Stimulated activated CD8-positive, alpha-beta memory T cell treated with anti-CD3 and anti-CD28 coated beads, Interleukin-12 subunit alpha, Interleukin-12 subunit beta, amount 100 ng/mL, for 24 hours (primary cell): Measurements from ENCODE around the gene OR6C4.
"Not testable (repeated sequence)": the region's sequence is repeated elsewhere in the genome, so short reads cannot be mapped to it uniquely, and the experiment has no call there.

Experiments
- DNase-seq: peaks from one replicate; pipeline ENCODE4 v3.0.0-alpha.2; 2020; ENCODE audit errors: extremely low read depth

Gene OR6C4

GRCh38 chr12:55549302-55549701 lies at the start of gene OR6C4:
Gene OR6C4, plus strand, starts transcription at chr12:55549602. Its CDS starts 1,625 bp downstream, at chr12:55551227.
- DNase-seq = no peak

- DNase-seq = no peak
Measured at GRCh38 chr12:55499810-55500252, 49.6 kb upstream of the OR6C4 start.

DNA sequence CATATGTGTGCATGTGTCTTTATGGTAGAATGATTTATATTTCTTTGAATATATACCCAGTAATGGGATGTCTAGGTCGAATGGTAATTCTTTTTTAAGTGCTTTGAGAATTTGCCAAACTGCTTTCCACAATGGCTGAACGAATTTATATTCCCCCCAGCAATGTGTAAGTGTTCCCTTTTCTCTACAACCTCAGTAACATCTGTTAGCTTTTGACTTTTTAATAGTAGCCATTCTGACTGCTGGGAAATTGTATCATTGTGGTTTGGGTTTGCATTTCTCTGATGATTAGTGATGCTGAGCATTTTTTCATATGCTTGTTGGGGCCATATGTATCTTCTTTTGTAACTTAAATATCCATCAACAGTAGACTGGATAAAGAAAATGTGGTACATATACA lies 47.8 kb upstream of the OR6C4 start:
- DNase-seq = no peak

DNA sequence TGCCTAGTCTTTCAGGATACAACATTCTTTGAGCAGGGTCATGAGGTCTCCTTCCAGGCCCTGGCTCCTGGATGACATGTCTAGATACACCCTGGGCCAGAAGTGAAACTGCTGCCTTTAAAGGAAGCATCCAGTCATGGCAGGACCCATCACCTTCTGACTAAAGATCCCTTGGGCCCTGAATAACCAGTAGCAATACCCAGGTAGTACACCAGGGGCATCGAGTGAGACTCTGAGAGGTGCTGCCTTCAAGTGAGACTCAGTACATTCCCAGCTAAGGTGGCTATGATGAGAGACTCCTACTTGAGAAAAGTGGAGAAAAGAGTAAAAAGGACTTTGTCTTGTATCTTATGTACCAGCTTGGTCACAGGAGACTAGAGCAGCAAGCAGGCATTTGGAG lies 33.7 kb upstream of the OR6C4 start:
- no peak for DNase-seq

GRCh38 chr12:55516391-55516790 lies 33.0 kb upstream of the OR6C4 start:
- DNase-seq = no peak

GRCh38 chr12:55548235-55548634 lies 1.2 kb upstream of the OR6C4 start:
- DNase-seq = not testable (repeated sequence)

- no peak for DNase-seq
Measured at GRCh38 chr12:55548756-55549155, 646 bp upstream of the OR6C4 start.

- DNase-seq = no peak
Measured at GRCh38 chr12:55554296-55554695, 4.9 kb downstream of the OR6C4 start.

- not testable (repeated sequence) for DNase-seq
Measured at GRCh38 chr12:55570060-55570459, 20.7 kb downstream of the OR6C4 start.

DNA sequence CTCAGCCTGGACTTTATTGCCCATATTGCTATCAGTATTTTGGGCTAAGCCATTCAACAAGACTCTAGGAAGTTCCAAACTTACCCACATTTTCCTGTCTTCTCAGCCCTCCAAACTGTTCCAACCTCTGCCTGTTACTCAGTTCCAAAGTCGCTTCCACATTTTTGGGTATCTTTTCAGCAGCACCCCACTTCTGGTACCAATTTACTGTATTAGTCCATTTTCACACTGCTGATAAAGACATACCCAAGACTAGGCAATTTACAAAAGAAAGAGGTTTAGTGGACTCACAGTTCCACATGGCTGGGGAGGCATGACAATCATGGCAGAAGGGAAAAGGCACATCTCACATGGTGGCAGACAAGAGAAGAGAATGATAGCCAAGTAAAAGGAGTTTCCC lies 21.3 kb downstream of the OR6C4 start:
- DNase-seq = not testable (repeated sequence)

GRCh38 chr12:55572168-55572567 lies 22.8 kb downstream of the OR6C4 start, which contains the start of gene OR2AP1:
Gene OR2AP1, plus strand, starts transcription at chr12:55572468. Its CDS starts 1,947 bp downstream, at chr12:55574415.
- no peak for DNase-seq

DNA sequence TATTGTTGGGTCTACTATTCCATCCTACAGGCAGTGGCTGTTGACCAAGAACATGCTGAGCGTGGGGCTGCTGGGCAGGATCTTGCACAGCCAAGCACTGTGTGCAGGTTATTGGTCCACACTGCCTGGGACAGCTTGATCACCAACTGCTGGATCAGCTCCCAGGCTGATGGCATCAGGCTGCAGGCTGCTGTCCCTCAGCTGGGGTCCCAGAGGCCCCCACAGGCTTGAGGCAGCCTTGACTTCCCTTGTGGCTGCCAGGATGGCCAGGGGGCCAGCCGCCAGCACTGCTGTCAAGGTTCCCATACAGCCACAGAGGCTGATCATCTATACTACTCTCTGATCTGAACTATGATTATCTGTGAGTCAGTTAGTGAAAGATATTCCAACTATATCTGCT lies 32.7 kb downstream of the OR6C4 start:
- DNase-seq = no peak

GRCh38 chr12:55585817-55586216 lies 36.4 kb downstream of the OR6C4 start:
- DNase-seq = no peak

GRCh38 chr12:55590152-55590551 lies 40.8 kb downstream of the OR6C4 start:
- not testable (repeated sequence) for DNase-seq
